ENCODE data around the gene ARL4A.

Gene ARL4A

GRCh38 chr7:12737373-12737772 lies 49.9 kb downstream of the ARL4A start:
- H3K4me3 ChIP-seq (ENCODE audit: low read depth, low read length): no peak overlapping the region
- TF ChIP-seq CTCF (conservative IDR thresholded peaks at IDR 0.05; ENCODE audit: low read depth, low read length): no peak
- DNase-seq (ENCODE audit: low read depth): no peak

- DNase-seq (ENCODE audit: low read depth): no peak
- TF ChIP-seq CTCF (conservative IDR thresholded peaks at IDR 0.05; ENCODE audit: low read depth, low read length): no peak
- no peak overlapping the region for H3K4me3 ChIP-seq (ENCODE audit: low read depth, low read length)
Observed at GRCh38 chr7:12737836-12738235, 50.4 kb downstream of the ARL4A start.

- TF ChIP-seq CTCF (conservative IDR thresholded peaks at IDR 0.05; ENCODE audit: low read depth, low read length): no peak
- no peak overlapping the region for H3K4me3 ChIP-seq (ENCODE audit: low read depth, low read length)
- DNase-seq (ENCODE audit: low read depth): no peak
Observed at GRCh38 chr7:12738665-12739064, 51.2 kb downstream of the ARL4A start.

All from choroid plexus epithelial cell (primary cell).